IMR-90 (cell line): ENCODE measurements around the gene CEL.

Experiments
- BHLHE40 ChIP-seq: fragments of 150-350 bp; IDR thresholded peaks from 2 replicates; pipeline ENCODE4 v1.6.1; 2016; ENCODE audit warnings: mild to moderate bottlenecking, low read depth, low read length
- FOS ChIP-seq: fragments of 150-350 bp; IDR thresholded peaks from 2 replicates; pipeline ENCODE4 v1.6.1; 2016; ENCODE audit warnings: low read depth, low read length
- MXI1 ChIP-seq: IDR thresholded peaks from 2 replicates; pipeline ENCODE4 v1.6.1; 2012; ENCODE audit warnings: low read depth, mild to moderate bottlenecking, low read length, moderate library complexity, borderline replicate concordance
- NFE2L2 ChIP-seq: fragments of 150-350 bp; IDR thresholded peaks from 2 replicates; pipeline ENCODE4 v1.6.1; 2016; ENCODE audit warnings: low read depth, mild to moderate bottlenecking, low read length
- POLR2A ChIP-seq: IDR thresholded peaks from 2 replicates; pipeline ENCODE4 v1.6.1; 2012; ENCODE audit warnings: mild to moderate bottlenecking, low read depth, low read length
- RCOR1 ChIP-seq: IDR thresholded peaks from 2 replicates; pipeline ENCODE4 v1.6.1; 2012; ENCODE audit warnings: mild to moderate bottlenecking, low read length, improper control_type of control experiment; ENCODE audit not compliant: insufficient replicate concordance
- TF ChIP-seq, protein P1 (sequence below): fragments of 150-350 bp; IDR thresholded peaks from 2 replicates; pipeline ENCODE4 v1.6.1; 2017; ENCODE audit warnings: mild to moderate bottlenecking, antibody characterized with exemption, low read length, low read depth
- TF ChIP-seq, protein P2 (sequence below): conservative IDR thresholded peaks from 2 replicates; pipeline ENCODE4 v1.5.1; 2012; ENCODE audit warnings: mild to moderate bottlenecking, low read depth, low read length, improper control_type of control experiment

DNA sequence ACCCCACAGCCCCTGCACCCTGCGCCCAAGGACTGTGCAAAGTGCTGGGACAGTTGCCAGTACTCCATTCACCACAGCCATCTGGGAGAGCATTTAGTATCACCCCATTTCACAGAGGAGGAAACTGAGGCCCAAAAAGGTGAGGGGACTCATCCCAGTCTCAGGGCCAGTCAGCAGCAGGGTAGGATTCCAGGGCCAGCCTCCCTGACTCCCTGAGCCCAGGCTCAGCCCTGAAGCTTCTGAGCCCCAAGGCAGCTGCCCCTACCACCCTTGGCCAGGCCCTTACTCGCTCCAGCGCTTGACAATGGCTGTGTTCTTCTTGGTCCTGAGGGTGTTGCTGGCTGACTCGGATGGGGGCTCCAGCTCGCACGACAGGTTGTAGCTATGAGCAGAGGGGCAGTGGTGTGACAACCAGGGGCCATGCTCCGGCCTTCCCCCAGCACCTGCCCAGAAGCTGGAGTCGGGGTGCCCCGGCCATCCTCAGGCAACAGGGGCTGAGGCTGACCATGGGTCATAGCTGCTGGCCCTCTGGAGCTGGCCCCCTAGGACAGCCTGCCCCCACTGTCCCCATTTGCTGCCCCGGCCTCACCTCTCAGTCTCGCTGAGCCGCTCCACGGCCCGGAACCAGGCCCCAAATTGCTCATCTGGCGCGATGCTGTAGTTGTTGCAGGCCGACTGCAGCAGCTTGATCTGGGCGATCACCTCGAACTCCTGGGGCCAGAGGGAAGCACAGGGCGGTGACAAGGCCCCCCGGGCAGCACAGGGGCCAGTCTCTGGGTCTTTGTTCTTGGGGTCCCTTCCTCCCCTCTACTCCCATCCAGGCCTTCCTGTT, 40.6 kb downstream of the CEL start:
- no peak for TF ChIP-seq FOS
- TF ChIP-seq, protein P1, sequence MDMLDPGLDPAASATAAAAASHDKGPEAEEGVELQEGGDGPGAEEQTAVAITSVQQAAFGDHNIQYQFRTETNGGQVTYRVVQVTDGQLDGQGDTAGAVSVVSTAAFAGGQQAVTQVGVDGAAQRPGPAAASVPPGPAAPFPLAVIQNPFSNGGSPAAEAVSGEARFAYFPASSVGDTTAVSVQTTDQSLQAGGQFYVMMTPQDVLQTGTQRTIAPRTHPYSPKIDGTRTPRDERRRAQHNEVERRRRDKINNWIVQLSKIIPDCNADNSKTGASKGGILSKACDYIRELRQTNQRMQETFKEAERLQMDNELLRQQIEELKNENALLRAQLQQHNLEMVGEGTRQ: no peak
- TF ChIP-seq, protein P2, sequence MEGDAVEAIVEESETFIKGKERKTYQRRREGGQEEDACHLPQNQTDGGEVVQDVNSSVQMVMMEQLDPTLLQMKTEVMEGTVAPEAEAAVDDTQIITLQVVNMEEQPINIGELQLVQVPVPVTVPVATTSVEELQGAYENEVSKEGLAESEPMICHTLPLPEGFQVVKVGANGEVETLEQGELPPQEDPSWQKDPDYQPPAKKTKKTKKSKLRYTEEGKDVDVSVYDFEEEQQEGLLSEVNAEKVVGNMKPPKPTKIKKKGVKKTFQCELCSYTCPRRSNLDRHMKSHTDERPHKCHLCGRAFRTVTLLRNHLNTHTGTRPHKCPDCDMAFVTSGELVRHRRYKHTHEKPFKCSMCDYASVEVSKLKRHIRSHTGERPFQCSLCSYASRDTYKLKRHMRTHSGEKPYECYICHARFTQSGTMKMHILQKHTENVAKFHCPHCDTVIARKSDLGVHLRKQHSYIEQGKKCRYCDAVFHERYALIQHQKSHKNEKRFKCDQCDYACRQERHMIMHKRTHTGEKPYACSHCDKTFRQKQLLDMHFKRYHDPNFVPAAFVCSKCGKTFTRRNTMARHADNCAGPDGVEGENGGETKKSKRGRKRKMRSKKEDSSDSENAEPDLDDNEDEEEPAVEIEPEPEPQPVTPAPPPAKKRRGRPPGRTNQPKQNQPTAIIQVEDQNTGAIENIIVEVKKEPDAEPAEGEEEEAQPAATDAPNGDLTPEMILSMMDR: no peak
- no peak for TF ChIP-seq MXI1
- TF ChIP-seq POLR2A: no peak
- no peak for TF ChIP-seq BHLHE40
- no peak for TF ChIP-seq NFE2L2
- TF ChIP-seq RCOR1: no peak
